Activated CD4-positive, CD25-positive, alpha-beta regulatory T cell treated with anti-CD3 and anti-CD28 coated beads, Interleukin-2, amount 50 U/mL, for 72 hours (primary cell): ENCODE data around the gene SRPX2.
"Not testable (repeated sequence)": the region's sequence is repeated elsewhere in the genome, so short reads cannot be mapped to it uniquely, and the experiment has no call there.

ENCODE experiments used
- DNase-seq: peaks from one replicate; pipeline ENCODE4 v3.0.0; 2021

Gene SRPX2

GRCh38 chrX:100704581-100705203 is 60.7 kb downstream of the SRPX2 start:
- DNase-seq = no peak

GRCh38 chrX:100710816-100711215 is 66.8 kb downstream of the SRPX2 start:
- DNase-seq = no peak

DNA sequence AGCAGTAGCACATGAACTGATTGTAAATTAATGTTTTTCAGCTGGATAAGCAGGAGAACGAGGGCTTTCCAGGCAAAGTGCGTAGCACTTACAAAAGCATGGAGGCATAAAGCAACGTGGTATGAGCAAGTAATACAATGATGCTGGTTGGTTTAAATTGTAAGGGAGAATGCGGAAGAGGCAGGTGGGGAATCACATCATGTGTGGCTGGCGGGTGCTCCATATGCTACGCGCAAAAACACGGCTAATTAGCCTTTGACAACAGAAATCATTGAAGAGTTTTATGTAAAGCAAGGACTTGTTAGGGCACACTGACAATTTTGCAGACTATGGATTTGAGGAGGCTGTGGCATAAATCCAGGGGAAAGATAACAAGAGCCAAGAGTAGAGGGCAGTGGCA is 73.4 kb downstream of the SRPX2 start:
- no peak for DNase-seq

- no peak for DNase-seq
These were observed 75.1 kb downstream of the SRPX2 start for GRCh38 chrX:100719139-100719538.

DNA sequence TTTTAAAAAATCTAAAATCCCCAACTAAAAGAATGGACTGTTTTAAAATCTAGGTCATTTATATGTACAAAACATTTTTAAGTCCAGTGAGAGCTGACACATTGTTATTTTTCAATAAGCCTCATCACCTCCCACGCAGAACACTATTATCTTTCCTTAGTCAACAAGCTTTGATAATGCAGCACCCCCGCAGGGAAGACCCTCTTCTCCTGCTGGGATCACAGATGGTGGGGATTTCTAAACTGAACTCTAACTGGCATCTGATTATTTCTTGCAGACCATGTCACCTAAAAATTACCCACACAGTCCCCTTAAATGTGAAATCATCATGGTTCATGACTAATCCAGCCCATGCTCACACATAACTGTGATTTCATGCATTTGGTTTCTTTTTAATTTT is 76.3 kb downstream of the SRPX2 start:
- DNase-seq = no peak

- DNase-seq = no peak
These were observed 77.3 kb downstream of the SRPX2 start for GRCh38 chrX:100721328-100721727.

GRCh38 chrX:100724006-100724405 is 80.0 kb downstream of the SRPX2 start:
- DNase-seq = not testable (repeated sequence)
